MM.1S (cell line): ENCODE results near the gene XXYLT1.
A peak's percentile ranks its signal among the peaks of the same experiment; 100 is the strongest.

Experiments
- DNase-seq: peaks from one replicate; pipeline ENCODE4 v3.0.0-alpha.2; 2015
- H2AFZ ChIP-seq: fragments of 300-600 bp; sonication (generic); 2 replicates; pipeline ENCODE4 v1.6.0; 2016; ENCODE audit warnings: antibody characterized with exemption, low read length
- H3F3A ChIP-seq: fragments of 300-600 bp; sonication (generic); 2 replicates; pipeline ENCODE4 v1.6.1; 2016; ENCODE audit warnings: mild to moderate bottlenecking, antibody characterized with exemption, low read length, moderate library complexity, mixed read lengths; ENCODE audit not compliant: insufficient read depth
- H3K27ac ChIP-seq: fragments of 300-600 bp; sonication (generic); 2 replicates; pipeline ENCODE4 v1.5.1; 2016; ENCODE audit warnings: mild to moderate bottlenecking, low read length
- H3K27me3 ChIP-seq: fragments of 300-600 bp; sonication (generic); replicated peaks from 2 replicates; pipeline ENCODE4 v1.6.0; 2016; ENCODE audit warnings: low read length; ENCODE audit not compliant: insufficient read depth
- H3K36me3 ChIP-seq: fragments of 300-600 bp; sonication (generic); replicated peaks from 2 replicates; pipeline ENCODE4 v1.6.1; 2016; ENCODE audit warnings: mild to moderate bottlenecking, low read length, mixed read lengths; ENCODE audit not compliant: insufficient read depth
- H3K4me1 ChIP-seq: fragments of 300-600 bp; sonication (generic); 2 replicates; pipeline ENCODE4 v1.6.1; 2016; ENCODE audit warnings: low read length, mixed read lengths
- H3K4me2 ChIP-seq: fragments of 300-600 bp; sonication (generic); 2 replicates; pipeline ENCODE4 v1.6.0; 2016; ENCODE audit warnings: low read depth, low read length
- H3K4me3 ChIP-seq: fragments of 300-600 bp; sonication (generic); 2 replicates; pipeline ENCODE4 v1.5.1; 2016; ENCODE audit warnings: low read length, mixed read lengths
- H3K79me2 ChIP-seq: fragments of 300-600 bp; sonication (generic); 2 replicates; pipeline ENCODE4 v1.6.1; 2016; ENCODE audit warnings: mixed run types, low read length, mixed read lengths
- H3K9ac ChIP-seq: fragments of 300-600 bp; sonication (generic); 2 replicates; pipeline ENCODE4 v1.6.1; 2016; ENCODE audit warnings: low read length, mixed read lengths
- H3K9me2 ChIP-seq: fragments of 300-600 bp; sonication (generic); replicated peaks from 2 replicates; pipeline ENCODE4 v1.6.1; 2016; ENCODE audit warnings: mild to moderate bottlenecking, low read length, mixed read lengths; ENCODE audit not compliant: insufficient read depth
- H3K9me3 ChIP-seq: fragments of 300-600 bp; sonication (generic); replicated peaks from 2 replicates; pipeline ENCODE4 v1.6.1; 2016; ENCODE audit warnings: mild to moderate bottlenecking, low read length, mixed read lengths; ENCODE audit not compliant: insufficient read depth
- H4K20me1 ChIP-seq: fragments of 300-600 bp; sonication (generic); 2 replicates; pipeline ENCODE4 v1.6.1; 2016; ENCODE audit warnings: mild to moderate bottlenecking, low read length, moderate library complexity, mixed read lengths; ENCODE audit not compliant: insufficient read depth
- CTCF ChIP-seq: fragments of 300-600 bp; sonication (generic); IDR thresholded peaks from 2 replicates; pipeline ENCODE4 v1.5.1; 2016; ENCODE audit warnings: antibody characterized with exemption, low read length, mixed read lengths
- EZH2 ChIP-seq: fragments of 300-600 bp; sonication (generic); optimal IDR thresholded peaks from 2 replicates; pipeline ENCODE3; 2017; ENCODE audit warnings: low read depth, mild to moderate bottlenecking, antibody characterized with exemption, low read length, mixed read lengths
- EZH2phosphoT487 ChIP-seq: fragments of 300-600 bp; sonication (generic); IDR thresholded peaks from 2 replicates; pipeline ENCODE4 v1.6.1; 2018; ENCODE audit warnings: antibody characterized with exemption, low read length

XXYLT1 gene

GRCh38 chr3:195064300-195064931 lies 206.5 kb downstream of the XXYLT1 start:
- peak overlapping the region; percentile 12; the same call in 1 of the 2 replicates for H3K27ac ChIP-seq
- H3K79me2 ChIP-seq, result no peaks in the 10 kb centered on the region
- H3F3A ChIP-seq, result no peaks in the 10 kb centered on the region
- H3K4me1 ChIP-seq, result peaks cover 11% of the 10 kb centered on the region
- no peaks in the 10 kb centered on the region for H3K9me2 ChIP-seq
- no peak for TF ChIP-seq EZH2phosphoT487
- no peak for TF ChIP-seq EZH2
- TF ChIP-seq CTCF, result no peak
- H4K20me1 ChIP-seq, result no peaks in the 10 kb centered on the region
- no peak overlapping the region for H3K4me3 ChIP-seq
- H3K9ac ChIP-seq, result no peak overlapping the region
- no peaks in the 10 kb centered on the region for H3K9me3 ChIP-seq
- H2AFZ ChIP-seq, result peak overlapping the region; percentile 63
- peak overlapping the region; percentile 40 for H3K4me2 ChIP-seq
- peak; percentile 67 for DNase-seq
- no peaks in the 10 kb centered on the region for H3K36me3 ChIP-seq
- H3K27me3 ChIP-seq, result no peaks in the 10 kb centered on the region

DNA sequence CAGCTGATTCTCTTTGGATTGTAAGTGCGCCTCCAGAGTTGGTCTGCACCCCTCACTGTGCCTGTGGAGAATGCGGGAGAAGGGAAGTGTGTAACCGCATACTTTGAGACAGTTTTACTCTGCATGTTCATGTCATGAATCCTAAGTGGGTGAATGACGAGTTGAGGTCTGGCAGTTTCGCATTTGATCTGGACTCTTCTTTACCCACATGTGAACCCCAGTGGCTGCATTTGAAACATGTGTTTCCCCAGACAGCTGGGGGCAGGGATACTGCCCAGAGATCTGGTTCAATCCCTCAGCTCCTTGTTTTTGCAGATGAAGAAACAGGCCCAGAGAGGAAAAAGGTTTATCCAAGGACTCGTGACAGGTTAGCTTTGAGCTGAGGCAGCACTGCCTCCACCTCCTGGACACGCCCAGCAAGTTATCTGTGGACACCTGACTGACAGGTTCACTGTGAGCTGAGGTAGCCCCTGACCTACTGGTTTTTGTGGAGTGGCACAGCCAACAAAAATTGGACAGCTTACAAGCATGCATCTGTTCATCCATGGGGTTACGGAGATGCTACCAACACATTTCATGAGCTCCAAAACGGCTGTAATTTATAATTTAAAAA lies 207.3 kb downstream of the XXYLT1 start:
- Histone ChIP-seq H3K9me2 (no peaks in the 10 kb centered on the region), H3K4me2 (peak overlapping the region; percentile 40; the same call in 1 of the 2 replicates), H3K27ac (no peak overlapping the region), H3K9ac (no peak overlapping the region), H3K79me2 (no peaks in the 10 kb centered on the region), H3K9me3 (no peaks in the 10 kb centered on the region), H3F3A (no peaks in the 10 kb centered on the region), H3K36me3 (no peaks in the 10 kb centered on the region), H3K4me1 (peaks cover 11% of the 10 kb centered on the region), H3K27me3 (no peaks in the 10 kb centered on the region), H3K4me3 (no peak overlapping the region), H2AFZ (no peak overlapping the region), H4K20me1 (no peaks in the 10 kb centered on the region)
- DNase-seq, result no peak
- no peak for TF ChIP-seq EZH2

GRCh38 chr3:195062866-195063540 lies 208.0 kb downstream of the XXYLT1 start:
- Histone ChIP-seq H2AFZ (no peak overlapping the region), H3F3A (no peaks in the 10 kb centered on the region), H3K79me2 (no peaks in the 10 kb centered on the region), H3K27me3 (no peaks in the 10 kb centered on the region), H3K36me3 (no peaks in the 10 kb centered on the region), H4K20me1 (no peaks in the 10 kb centered on the region), H3K9me2 (no peaks in the 10 kb centered on the region), H3K4me1 (peaks cover 11% of the 10 kb centered on the region), H3K4me2 (no peak overlapping the region), H3K9me3 (no peaks in the 10 kb centered on the region), H3K27ac (no peak overlapping the region), H3K4me3 (no peak overlapping the region), H3K9ac (no peak overlapping the region)
- DNase-seq, result no peak
- no peak for TF ChIP-seq CTCF
